Astrocyte of the spinal cord (primary cell): ENCODE results near the gene SPI1.

Experiments used
- DNase-seq: peaks from one replicate; pipeline ENCODE4 v3.0.0; 2011; ENCODE audit warnings: low read depth, low spot score
- H3K4me3 ChIP-seq: 2 replicates; pipeline ENCODE4 v1.5.1; 2011; ENCODE audit warnings: low read depth, mild to moderate bottlenecking, low read length, moderate library complexity
- CTCF ChIP-seq: IDR thresholded peaks from 2 replicates; pipeline ENCODE4 v1.5.1; 2012; ENCODE audit warnings: low read depth, mild to moderate bottlenecking, low read length, inconsistent platforms
- in situ Hi-C: cut with HindIII; loops from 2 replicates; pipeline ENCODE4 v1.10.0; 2017; ENCODE audit warnings: low sequenced_read_pairs

The SPI1 gene

GRCh38 chr11:47305734-47306483 lies 72.4 kb downstream of the SPI1 start:
- in situ Hi-C loops: no loop called here
- TF ChIP-seq CTCF: no peak
- no peak for DNase-seq
- H3K4me3 ChIP-seq: no peak overlapping the region
